Kidney (tissue), 14 donors: Measurements from ENCODE around the gene MAML2. TPM values are rescaled to one million over a fixed set of nuclear protein-coding genes. Genes with fewer than 3 reads are reported as not detected.

ENCODE experiments used
- DNase-seq, 5 donors: peaks; one replicate each; pipeline ENCODE4 v3.0.0-alpha.2; 2013 to 2020
- FAIRE-seq: peaks from 2 replicates; lab custom pipeline; 2012; peaks lifted over from hg19 to GRCh38; lab: Jason Lieb, UNC
- H3K27ac ChIP-seq, 2 donors: one replicate each; pipeline ENCODE4 v1.7.0; 2013; ENCODE audit warnings: low read depth in 2 of 2, low read length in 2 of 2, inconsistent platforms in 1 of 2
- H3K27me3 ChIP-seq: one replicate; pipeline ENCODE4 v1.7.1; 2013; ENCODE audit warnings: low read length, inconsistent platforms; ENCODE audit not compliant: control insufficient read depth, insufficient read depth
- H3K36me3 ChIP-seq, 3 donors: one replicate each; pipeline versions ENCODE4 v1.7.0 to v1.7.1; 2013; ENCODE audit warnings: low read length in 3 of 3, control low read depth in 1 of 3, inconsistent platforms in 1 of 3; ENCODE audit not compliant: insufficient read depth in 3 of 3, control insufficient read depth in 2 of 3
- H3K4me1 ChIP-seq, 3 donors: one replicate each; pipeline versions ENCODE4 v1.7.0 to v1.7.1; 2013; ENCODE audit warnings: low read length in 3 of 3, inconsistent platforms in 1 of 3, low read depth in 1 of 3; ENCODE audit not compliant: control insufficient read depth in 2 of 3, insufficient read depth in 2 of 3
- H3K4me3 ChIP-seq, 3 donors: one replicate each; pipeline versions ENCODE4 v1.7.0 to v1.8.1; 2013; ENCODE audit warnings: low read length in 3 of 3, control low read depth in 1 of 3, inconsistent platforms in 1 of 3
- H3K9ac ChIP-seq, 3 donors: one replicate each; pipeline versions ENCODE4 v1.7.0 to v1.7.1; 2013; ENCODE audit warnings: low read length in 3 of 3, control low read depth in 1 of 3, inconsistent platforms in 1 of 3
- H3K9me3 ChIP-seq, 3 donors: one replicate each; pipeline versions ENCODE4 v1.7.0 to v1.7.1; 2013; ENCODE audit warnings: low read length in 3 of 3, control low read depth in 1 of 3, inconsistent platforms in 1 of 3; ENCODE audit not compliant: control insufficient read depth in 2 of 3, insufficient read depth in 1 of 3
- CTCF ChIP-seq: IDR thresholded peaks from 3 replicates; pipeline ENCODE4 v1.5.1; 2012; ENCODE audit warnings: mild to moderate bottlenecking, moderate library complexity, borderline replicate concordance; ENCODE audit not compliant: insufficient read depth; ENCODE audit errors: extremely low read depth
- intact Hi-C: fragments of 100-400 bp; cut with DNase I; formaldehyde crosslinking; loops from one replicate; pipeline ENCODE4 v1.11.1; 2022
- polyA plus RNA-seq: library from polyadenylated mRNA; stranded (reverse); fragments of 350-450 nt; fragmentation: Illumina TruSeq; extraction: RNeasy Lipid Tissue Mini Kit (QIAGEN cat#74804); gene quantifications from one replicate; pipeline ENCODE4 v1.2.3, GENCODE V29; 2014; ENCODE audit warnings: low read depth, low replicate concordance; ENCODE audit not compliant: insufficient read depth
- total RNA-seq: library from RNA; stranded (reverse); fragmentation: NEBNext Ultra II Directional; extraction: Animal tissue kit (Norgen Biotek cat#: 25700); gene quantifications from one replicate; pipeline ENCODE4 v1.2.1, GENCODE V29; 2021
- donor health status: control.
- donor health status: control.
- donor health status: control.
- donor health status: control.
- donor health status: control.
- donor health status: DM: yes; HTN: yes; CAD: no.
- donor health status: Normal renal cell carcinoma (clear cell type).

The MAML2 gene
- total and polyA plus RNA-seq, 2 donors from 2014 or later: 4.9 to 32.3 TPM

- H3K27me3 ChIP-seq: no peaks in the 10 kb centered on the region
- H3K9ac ChIP-seq: no peak overlapping the region
- H3K4me3 ChIP-seq: no peak overlapping the region
- no peak for TF ChIP-seq CTCF
- FAIRE-seq: no peak
- DNase-seq: no peak
- H3K36me3 ChIP-seq: peaks cover 0 to 2% (median 0%) of the 10 kb centered on the region in 3 donors
- peaks cover 0 to 5% (median 0%) of the 10 kb centered on the region in 3 donors for H3K4me1 ChIP-seq
- no peaks in the 10 kb centered on the region for H3K9me3 ChIP-seq
- intact Hi-C loops: no loop called here
- no peak overlapping the region for H3K27ac ChIP-seq
These were observed 41.2 kb upstream of the MAML2 start for GRCh38 chr11:96384156-96384555.

GRCh38 chr11:96376796-96377195 is 33.8 kb upstream of the MAML2 start:
- FAIRE-seq: no peak
- no peak overlapping the region for H3K27ac ChIP-seq
- H3K4me1 ChIP-seq: no peaks in the 10 kb centered on the region
- H3K9me3 ChIP-seq: no peaks in the 10 kb centered on the region
- H3K27me3 ChIP-seq: no peaks in the 10 kb centered on the region
- TF ChIP-seq CTCF: no peak
- H3K36me3 ChIP-seq: peaks cover 0 to 3% (median 0%) of the 10 kb centered on the region in 3 donors
- H3K9ac ChIP-seq: no peak overlapping the region
- DNase-seq: no peak
- H3K4me3 ChIP-seq: no peak overlapping the region
- intact Hi-C loops: no loop called here

GRCh38 chr11:96373826-96374225 is 30.8 kb upstream of the MAML2 start:
- intact Hi-C loops: no loop called here
- Histone ChIP-seq H3K9ac (no peak overlapping the region), H3K4me3 (no peak overlapping the region), H3K36me3 (peaks cover 0 to 3% (median 2%) of the 10 kb centered on the region in 3 donors), H3K27ac (no peak overlapping the region), H3K9me3 (no peaks in the 10 kb centered on the region), H3K4me1 (no peaks in the 10 kb centered on the region), H3K27me3 (no peaks in the 10 kb centered on the region)
- DNase-seq (no peak), FAIRE-seq (no peak)
- TF ChIP-seq CTCF: no peak

- H3K27ac ChIP-seq: no peak overlapping the region
- intact Hi-C loops: no loop called here
- H3K4me1 ChIP-seq: no peaks in the 10 kb centered on the region
- no peak overlapping the region for H3K9ac ChIP-seq
- FAIRE-seq (no peak), DNase-seq (no peak)
- H3K4me3 ChIP-seq: no peak overlapping the region
- no peak for TF ChIP-seq CTCF
- peaks cover 0 to 4% (median 2%) of the 10 kb centered on the region in 3 donors for H3K36me3 ChIP-seq
- H3K9me3 ChIP-seq: peaks cover 0 to 4% (median 0%) of the 10 kb centered on the region in 3 donors
- H3K27me3 ChIP-seq: no peaks in the 10 kb centered on the region
These were observed 24.3 kb upstream of the MAML2 start for GRCh38 chr11:96367342-96367741.
